Panc1 (cell line): ENCODE measurements around the gene RGS14. TPM values are rescaled to one million over a fixed set of nuclear protein-coding genes. Genes with fewer than 3 reads are reported as not detected.
"Not testable (repeated sequence)": the region's sequence is repeated elsewhere in the genome, so short reads cannot be mapped to it uniquely, and the experiment has no call there.

Experiments
- ATAC-seq: fragments of 200-7000 bp; cut with Tn5 transposase; 2 replicates; pipeline ENCODE4 v1.9.1; 2020; ENCODE audit warnings: mild to moderate bottlenecking, moderate library complexity
- BruUV-seq: library from RNA; stranded (reverse); fragments of 400-500 nt; replicated peaks from 2 replicates; lab custom pipeline; 2021; lab: Mats Ljungman, UMichigan
- CTCF ChIA-PET: fragments of 300-600 bp; sonication (Branson Sonifier 250); formaldehyde crosslinking; loops from one replicate; lab custom pipeline; 2022; ENCODE audit warnings: antibody characterized with exemption; lab: Charles Lee
- POLR2A ChIA-PET: fragments of 300-600 bp; sonication (Branson Sonifier 250); formaldehyde crosslinking; loops from one replicate; lab custom pipeline; 2022; ENCODE audit warnings: antibody characterized with exemption; lab: Charles Lee
- DNase-seq: peaks from one replicate; pipeline ENCODE4 v3.0.0-alpha.2; 2010; ENCODE audit warnings: low read depth, low spot score
- H3K27ac ChIP-seq: 2 replicates; pipeline ENCODE4 v1.5.1; 2011; ENCODE audit warnings: mild to moderate bottlenecking, low read length, inconsistent platforms
- H3K27me3 ChIP-seq: fragments of 200-500 bp; sonication (Bioruptor generic); 2 replicates; pipeline ENCODE4 v1.6.0; 2014; ENCODE audit warnings: low read length, inconsistent platforms; ENCODE audit not compliant: control insufficient read depth, insufficient read depth
- H3K36me3 ChIP-seq: fragments of 200-500 bp; sonication (Bioruptor generic); 2 replicates; pipeline ENCODE4 v1.5.1; 2014; ENCODE audit warnings: inconsistent platforms, mild to moderate bottlenecking, low read length, moderate library complexity; ENCODE audit not compliant: control insufficient read depth, insufficient read depth
- H3K4me1 ChIP-seq: 2 replicates; pipeline ENCODE4 v1.5.1; 2011; ENCODE audit warnings: inconsistent platforms, mild to moderate bottlenecking, low read length, moderate library complexity; ENCODE audit not compliant: control insufficient read depth, insufficient read depth
- H3K4me3 ChIP-seq, 2 experiments: 2 replicates each; pipeline ENCODE4 v1.5.1; 2011 to 2012; ENCODE audit warnings: low read depth in 2 of 2, low read length in 2 of 2, mild to moderate bottlenecking in 2 of 2, inconsistent platforms in 1 of 2, moderate library complexity in 1 of 2
- H3K9me3 ChIP-seq: fragments of 200-500 bp; sonication (Bioruptor generic); 2 replicates; pipeline ENCODE4 v1.5.1; 2014; ENCODE audit warnings: low read depth, mild to moderate bottlenecking, inconsistent platforms, low read length, moderate library complexity; ENCODE audit not compliant: control insufficient read depth, insufficient read depth
- POLR2AphosphoS5 ChIP-seq: IDR thresholded peaks from 2 replicates; pipeline ENCODE4 v1.6.1; 2012; ENCODE audit warnings: mild to moderate bottlenecking, low read depth, low read length, moderate library complexity
- REST ChIP-seq, 2 experiments: IDR thresholded peaks; 2 replicates each; pipeline ENCODE4 v1.6.1; 2011 to 2012; ENCODE audit warnings: low read depth in 2 of 2, control low read depth in 1 of 2, low read length in 1 of 2, mild to moderate bottlenecking in 1 of 2, moderate library complexity in 1 of 2; ENCODE audit not compliant: insufficient read depth in 1 of 2
- SIN3A ChIP-seq: IDR thresholded peaks from 2 replicates; pipeline ENCODE4 v1.6.1; 2012; ENCODE audit warnings: low read depth, mild to moderate bottlenecking, low read length, moderate library complexity, borderline replicate concordance; ENCODE audit not compliant: insufficient read depth
- TCF7L2 ChIP-seq: IDR thresholded peaks from 2 replicates; pipeline ENCODE4 v1.6.1; 2011; ENCODE audit warnings: mild to moderate bottlenecking, low read depth, low read length, inconsistent platforms
- in situ Hi-C: cut with HindIII; loops from 2 replicates; pipeline ENCODE4 v1.10.0; 2016; ENCODE audit warnings: low sequenced_read_pairs, low pct_unique_long_range_greater_than_20kb
- intact Hi-C: fragments of 100-400 bp; cut with micrococcal nuclease; formaldehyde crosslinking; loops from one replicate; pipeline ENCODE4 v1.10.0; 2022; ENCODE audit not compliant: unreplicated experiment
- total RNA-seq: library from RNA; stranded (reverse); gene quantifications from one replicate; pipeline ENCODE4 v1.2.1, GENCODE V29; 2021; ENCODE audit not compliant: unreplicated experiment
- TF ChIP-seq, protein P1 (sequence below): fragments of 450-650 bp; IDR thresholded peaks from 2 replicates; pipeline ENCODE4 v1.5.1; 2017; ENCODE audit warnings: mild to moderate bottlenecking

The RGS14 gene
- total RNA-seq, 1 experiment from 2014 or later, result 13.5 TPM

DNA sequence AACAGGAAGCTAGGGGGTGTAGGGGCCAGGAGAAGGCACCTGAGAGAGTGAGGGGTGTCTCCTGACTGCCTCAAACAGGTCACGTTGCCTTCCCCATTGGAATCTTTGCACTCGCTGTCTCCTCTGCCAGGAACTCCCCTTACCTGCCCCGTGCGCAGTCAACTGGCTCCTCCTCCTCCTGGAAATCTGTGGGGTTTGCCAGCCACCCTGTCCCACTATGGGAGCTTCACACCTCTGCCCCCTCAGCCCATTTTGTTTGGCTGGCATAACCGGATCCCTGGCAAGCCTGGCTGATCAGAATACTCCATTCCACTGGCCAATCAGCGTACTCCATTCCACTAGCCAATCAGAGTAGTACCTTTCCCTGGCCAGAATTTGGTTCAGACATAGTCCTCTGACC lies 16.1 kb downstream of the RGS14 start:
- ATAC-seq (no peak), DNase-seq (no peak)
- ChIA-PET POLR2A (no interaction called here), CTCF (no interaction called here)
- no TSS peak for BruUV-seq
- Histone ChIP-seq H3K27me3 (no peaks in the 10 kb centered on the region), H3K4me1 (no peaks in the 10 kb centered on the region), H3K4me3 (no peak overlapping the region), H3K27ac (no peak overlapping the region), H3K9me3 (no peaks in the 10 kb centered on the region), H3K36me3 (no peaks in the 10 kb centered on the region; the same call in 1 of the 2 replicates)
- TF ChIP-seq, protein P1, sequence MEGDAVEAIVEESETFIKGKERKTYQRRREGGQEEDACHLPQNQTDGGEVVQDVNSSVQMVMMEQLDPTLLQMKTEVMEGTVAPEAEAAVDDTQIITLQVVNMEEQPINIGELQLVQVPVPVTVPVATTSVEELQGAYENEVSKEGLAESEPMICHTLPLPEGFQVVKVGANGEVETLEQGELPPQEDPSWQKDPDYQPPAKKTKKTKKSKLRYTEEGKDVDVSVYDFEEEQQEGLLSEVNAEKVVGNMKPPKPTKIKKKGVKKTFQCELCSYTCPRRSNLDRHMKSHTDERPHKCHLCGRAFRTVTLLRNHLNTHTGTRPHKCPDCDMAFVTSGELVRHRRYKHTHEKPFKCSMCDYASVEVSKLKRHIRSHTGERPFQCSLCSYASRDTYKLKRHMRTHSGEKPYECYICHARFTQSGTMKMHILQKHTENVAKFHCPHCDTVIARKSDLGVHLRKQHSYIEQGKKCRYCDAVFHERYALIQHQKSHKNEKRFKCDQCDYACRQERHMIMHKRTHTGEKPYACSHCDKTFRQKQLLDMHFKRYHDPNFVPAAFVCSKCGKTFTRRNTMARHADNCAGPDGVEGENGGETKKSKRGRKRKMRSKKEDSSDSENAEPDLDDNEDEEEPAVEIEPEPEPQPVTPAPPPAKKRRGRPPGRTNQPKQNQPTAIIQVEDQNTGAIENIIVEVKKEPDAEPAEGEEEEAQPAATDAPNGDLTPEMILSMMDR, result no peak
- TF ChIP-seq TCF7L2 (no peak), SIN3A (no peak)
- intact Hi-C loops (no loop called here), in situ Hi-C loops (no loop called here)

- no peak overlapping the region for H3K4me3 ChIP-seq
- TF ChIP-seq, protein P1, result no peak
- no peak for TF ChIP-seq SIN3A
- TF ChIP-seq REST (IDR thresholded peaks at IDR 0.05; ENCODE audit: insufficient read depth in 1 of 2, low read depth in 2 of 2, low read length in 1 of 2), result no peak
- TF ChIP-seq TCF7L2, result no peak
- no peak for TF ChIP-seq POLR2AphosphoS5
- no peaks in the 10 kb centered on the region; the same call in 1 of the 2 replicates for H3K36me3 ChIP-seq
- DNase-seq (no peak), ATAC-seq (no peak)
- ChIA-PET CTCF (no interaction called here), POLR2A (no interaction called here)
- intact Hi-C loops, result no loop called here
- H3K9me3 ChIP-seq, result no peaks in the 10 kb centered on the region
- no peak overlapping the region for H3K27ac ChIP-seq
- no peaks in the 10 kb centered on the region for H3K27me3 ChIP-seq
- in situ Hi-C loops, result no loop called here
- 0 out of 2 replicates have a peak, but pooled peaks cover under 1% of the 10 kb centered on the region for H3K4me1 ChIP-seq
- BruUV-seq, result no TSS peak
Measured at GRCh38 chr5:177374211-177374610, 16.5 kb downstream of the RGS14 start.

DNA sequence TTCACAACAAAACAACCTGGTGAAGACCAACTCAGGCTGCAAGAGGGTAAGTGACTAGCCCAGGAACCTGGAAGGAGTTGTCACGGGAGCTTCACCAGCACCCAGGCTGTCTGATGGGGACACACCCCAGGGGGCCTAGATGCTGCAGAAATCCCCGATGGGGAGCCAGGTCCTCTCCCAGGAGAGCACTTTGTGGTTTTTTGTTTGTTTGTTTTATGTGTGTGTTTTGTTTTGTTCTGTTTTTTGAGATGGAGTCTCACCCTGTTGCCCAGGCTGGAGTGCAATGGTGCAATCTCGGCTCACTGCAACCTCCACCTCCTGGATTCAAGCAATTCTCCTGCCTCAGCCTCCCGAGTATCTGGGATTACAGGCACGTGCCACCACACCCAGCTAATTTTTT lies 17.8 kb downstream of the RGS14 start:
- DNase-seq, H3K36me3 ChIP-seq, H3K27ac ChIP-seq, intact Hi-C loops, BruUV-seq, POLR2A ChIA-PET, H3K9me3 ChIP-seq, H3K4me1 ChIP-seq, ATAC-seq, H3K27me3 ChIP-seq, in situ Hi-C loops, H3K4me3 ChIP-seq: not testable (repeated sequence)
- CTCF ChIA-PET, result interaction anchor here (1.0 kb wide), 1 partner anchor 65 kb away, joined by 4 read pairs; no protein-coding TSS in a partner anchor
